Measurements from ENCODE around the gene NCOR1. TPM values are rescaled to one million over a fixed set of nuclear protein-coding genes. Genes with fewer than 3 reads are reported as not detected.
A peak's percentile ranks its signal among the peaks of the same experiment; 100 is the strongest.

Gene NCOR1
- total RNA-seq, 2 experiments from 2014 or later, result 118 TPM

GRCh38 chr17:16003841-16004240 is 211.5 kb downstream of the NCOR1 start:
- H3K27me3 Mint-ChIP-seq, result no peaks in the 10 kb centered on the region
- no peak overlapping the region for H3K27ac ChIP-seq (ENCODE audit: low read depth in 1 of 2, low read length in 2 of 2)
- no peak for ATAC-seq (ENCODE audit: poor library complexity)
- no peaks in the 10 kb centered on the region for H3K27me3 ChIP-seq (ENCODE audit: control insufficient read depth in 1 of 2, insufficient read depth in 2 of 2, low read length in 2 of 2)
- no peaks in the 10 kb centered on the region for H3K9me3 Mint-ChIP-seq
- no peak overlapping the region for H3K4me3 ChIP-seq (ENCODE audit: low read length)
- peaks cover 22% of the 10 kb centered on the region for H3K4me1 ChIP-seq (ENCODE audit: insufficient read depth, low read length)
- intact Hi-C loops (cut with DNase I, micrococcal nuclease), result no loop called here
- CTCF ChIA-PET, result no interaction called here
- H3K4me1 Mint-ChIP-seq (ENCODE audit: low read depth), result peaks cover 46% of the 10 kb centered on the region
- H3K27ac Mint-ChIP-seq, result no peak overlapping the region
- no peak for DNase-seq
- no peak for TF ChIP-seq CTCF (IDR thresholded peaks at IDR 0.05)
- H3K36me3 Mint-ChIP-seq (ENCODE audit: low read depth), result peaks cover 88% of the 10 kb centered on the region
- H3K9me3 ChIP-seq (ENCODE audit: control insufficient read depth in 1 of 2, insufficient read depth in 1 of 2, low read length in 2 of 2), result no peaks in the 10 kb centered on the region
- peaks cover 73% of the 10 kb centered on the region for H3K36me3 ChIP-seq (ENCODE audit: insufficient read depth, low read length)
- no peak overlapping the region for H3K4me3 Mint-ChIP-seq
- POLR2A ChIA-PET, result interaction anchor here (0.8 kb wide), 1 partner anchor 58 kb away, joined by 3 read pairs; no protein-coding TSS in a partner anchor

GRCh38 chr17:16002708-16003260 is 212.6 kb downstream of the NCOR1 start:
- DNase-seq (no peak), ATAC-seq (ENCODE audit: poor library complexity) (no peak)
- peaks cover 45% of the 10 kb centered on the region for H3K4me1 Mint-ChIP-seq (ENCODE audit: low read depth)
- peak overlapping the region; percentile 4 for H3K4me3 Mint-ChIP-seq
- Histone ChIP-seq H3K27me3 (ENCODE audit: control insufficient read depth in 1 of 2, insufficient read depth in 2 of 2, low read length in 2 of 2) (no peaks in the 10 kb centered on the region), H3K4me1 (ENCODE audit: insufficient read depth, low read length) (peaks cover 27% of the 10 kb centered on the region), H3K4me3 (ENCODE audit: low read length) (no peak overlapping the region), H3K36me3 (ENCODE audit: insufficient read depth, low read length) (peaks cover 63% of the 10 kb centered on the region), H3K9me3 (ENCODE audit: control insufficient read depth in 1 of 2, insufficient read depth in 1 of 2, low read length in 2 of 2) (no peaks in the 10 kb centered on the region), H3K27ac (ENCODE audit: low read depth in 1 of 2, low read length in 2 of 2) (no peak overlapping the region)
- peaks cover 84% of the 10 kb centered on the region for H3K36me3 Mint-ChIP-seq (ENCODE audit: low read depth)
- H3K27me3 Mint-ChIP-seq, result no peaks in the 10 kb centered on the region
- intact Hi-C loops (cut with DNase I, micrococcal nuclease), result no loop called here
- TF ChIP-seq CTCF (IDR thresholded peaks at IDR 0.05), result no peak
- no peaks in the 10 kb centered on the region for H3K9me3 Mint-ChIP-seq
- no peak overlapping the region for H3K27ac Mint-ChIP-seq
- CTCF ChIA-PET, result no interaction called here
- POLR2A ChIA-PET, result no interaction called here

GRCh38 chr17:16001226-16001897 is 214.0 kb downstream of the NCOR1 start:
- Histone ChIP-seq H3K36me3 (ENCODE audit: insufficient read depth, low read length) (peaks cover 57% of the 10 kb centered on the region), H3K27me3 (ENCODE audit: control insufficient read depth in 1 of 2, insufficient read depth in 2 of 2, low read length in 2 of 2) (no peaks in the 10 kb centered on the region), H3K9me3 (ENCODE audit: control insufficient read depth in 1 of 2, insufficient read depth in 1 of 2, low read length in 2 of 2) (no peaks in the 10 kb centered on the region), H3K4me1 (ENCODE audit: insufficient read depth, low read length) (peaks cover 27% of the 10 kb centered on the region), H3K4me3 (ENCODE audit: low read length) (no peak overlapping the region), H3K27ac (ENCODE audit: low read depth in 1 of 2, low read length in 2 of 2) (no peak overlapping the region)
- no peak for DNase-seq
- H3K4me1 Mint-ChIP-seq (ENCODE audit: low read depth), result peaks cover 48% of the 10 kb centered on the region
- no peak for TF ChIP-seq CTCF (IDR thresholded peaks at IDR 0.05)
- H3K36me3 Mint-ChIP-seq (ENCODE audit: low read depth), result peaks cover 76% of the 10 kb centered on the region
- no peaks in the 10 kb centered on the region for H3K27me3 Mint-ChIP-seq
- peak overlapping the region; percentile 93 for H3K4me3 Mint-ChIP-seq
- H3K9me3 Mint-ChIP-seq, result no peaks in the 10 kb centered on the region
- peak overlapping the region; percentile 88 for H3K27ac Mint-ChIP-seq
- intact Hi-C loops (cut with DNase I, micrococcal nuclease), result no loop called here
- ATAC-seq (ENCODE audit: poor library complexity), result no peak
- POLR2A ChIA-PET, result interaction anchor here (0.6 to 1.3 kb wide), 3 partner anchors 35 to 586 kb away, joined by 3 to 5 read pairs (median 4); no protein-coding TSS in a partner anchor
- CTCF ChIA-PET, result no interaction called here
